GM19035 (cell line): ENCODE results near the gene KRTAP10-10.
"Not testable (repeated sequence)": the region's sequence is repeated elsewhere in the genome, so short reads cannot be mapped to it uniquely, and the experiment has no call there.

Source experiments
- ATAC-seq: cut with Tn5 transposase; IDR thresholded peaks from one replicate; pipeline ENCODE4 v1.9.1; 2021; ENCODE audit not compliant: unreplicated experiment

KRTAP10-10 gene

GRCh38 chr21:44681861-44682579 is 44.9 kb downstream of the KRTAP10-10 start, which contains the start of gene KRTAP12-1:
Gene KRTAP12-1 (minus strand): TSS chr21:44682163. CDS start chr21:44682123, 40 bp downstream.
- no peak for ATAC-seq

GRCh38 chr21:44682580-44683151 is 45.5 kb downstream of the KRTAP10-10 start:
- no peak for ATAC-seq

- ATAC-seq, result no peak
Observed at GRCh38 chr21:44684077-44684476, 46.9 kb downstream of the KRTAP10-10 start.

- no peak for ATAC-seq
Observed at GRCh38 chr21:44684483-44684882, 47.3 kb downstream of the KRTAP10-10 start.

- not testable (repeated sequence) for ATAC-seq
Observed at GRCh38 chr21:44685050-44685449, 47.9 kb downstream of the KRTAP10-10 start.

GRCh38 chr21:44686000-44686781 is 49.0 kb downstream of the KRTAP10-10 start:
- no peak for ATAC-seq

- no peak for ATAC-seq
Observed at GRCh38 chr21:44686843-44687561, 49.8 kb downstream of the KRTAP10-10 start.

- ATAC-seq, result no peak
Observed at GRCh38 chr21:44687671-44688070, 50.5 kb downstream of the KRTAP10-10 start.
